PFSK-1 (cell line): ENCODE results near the gene LINC01488.

Experiments used
- FOXP2 ChIP-seq: optimal IDR thresholded peaks from 2 replicates; pipeline ENCODE3; 2011; ENCODE audit warnings: borderline replicate concordance, control low read depth, inconsistent platforms; ENCODE audit not compliant: insufficient read depth; ENCODE audit errors: extremely low read length, extremely low read depth
- POLR2AphosphoS5 ChIP-seq: IDR thresholded peaks from 2 replicates; pipeline ENCODE4 v1.6.1; 2012; ENCODE audit warnings: low read depth, mild to moderate bottlenecking, control low read depth, low read length, moderate library complexity
- SIN3A ChIP-seq: IDR thresholded peaks from 2 replicates; pipeline ENCODE4 v1.6.1; 2012; ENCODE audit warnings: mild to moderate bottlenecking, low read length, moderate library complexity, borderline replicate concordance; ENCODE audit not compliant: insufficient read depth
- TAF1 ChIP-seq: IDR thresholded peaks from 2 replicates; pipeline ENCODE4 v1.6.1; 2012; ENCODE audit warnings: low read length, control low read depth, borderline replicate concordance; ENCODE audit not compliant: insufficient read depth
- TF ChIP-seq, protein P1 (sequence below), 2 experiments: IDR thresholded peaks; 2 replicates each; pipeline versions ENCODE4 v1.6.1 to v1.8.0; 2011 to 2012; ENCODE audit warnings: low read depth in 2 of 2, low read length in 2 of 2, control low read depth in 1 of 2, inconsistent platforms in 1 of 2, mild to moderate bottlenecking in 1 of 2, moderate library complexity in 1 of 2; ENCODE audit not compliant: insufficient read depth in 1 of 2

Gene LINC01488

DNA sequence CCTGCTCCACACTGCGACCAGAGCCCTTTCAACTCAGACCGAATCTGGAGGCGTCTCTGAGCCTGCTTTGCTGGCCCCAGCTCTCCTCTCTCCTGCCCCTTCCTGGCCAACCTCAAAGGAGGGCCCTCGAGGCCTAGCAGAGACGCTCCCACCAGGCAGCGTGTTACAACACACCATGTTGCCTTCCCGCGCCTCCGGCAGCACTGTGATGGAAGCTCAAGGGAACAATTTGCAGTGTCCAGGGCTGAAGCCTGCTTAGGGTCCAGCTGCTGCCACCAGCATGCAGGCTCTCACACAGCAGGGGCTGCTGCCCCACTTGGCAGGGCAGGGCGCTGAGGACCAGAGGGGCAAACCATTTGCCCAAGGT is 18.4 kb downstream of the LINC01488 start:
- TF ChIP-seq TAF1 = no peak
- TF ChIP-seq SIN3A = no peak
- TF ChIP-seq FOXP2 = no peak
- TF ChIP-seq, protein P1, sequence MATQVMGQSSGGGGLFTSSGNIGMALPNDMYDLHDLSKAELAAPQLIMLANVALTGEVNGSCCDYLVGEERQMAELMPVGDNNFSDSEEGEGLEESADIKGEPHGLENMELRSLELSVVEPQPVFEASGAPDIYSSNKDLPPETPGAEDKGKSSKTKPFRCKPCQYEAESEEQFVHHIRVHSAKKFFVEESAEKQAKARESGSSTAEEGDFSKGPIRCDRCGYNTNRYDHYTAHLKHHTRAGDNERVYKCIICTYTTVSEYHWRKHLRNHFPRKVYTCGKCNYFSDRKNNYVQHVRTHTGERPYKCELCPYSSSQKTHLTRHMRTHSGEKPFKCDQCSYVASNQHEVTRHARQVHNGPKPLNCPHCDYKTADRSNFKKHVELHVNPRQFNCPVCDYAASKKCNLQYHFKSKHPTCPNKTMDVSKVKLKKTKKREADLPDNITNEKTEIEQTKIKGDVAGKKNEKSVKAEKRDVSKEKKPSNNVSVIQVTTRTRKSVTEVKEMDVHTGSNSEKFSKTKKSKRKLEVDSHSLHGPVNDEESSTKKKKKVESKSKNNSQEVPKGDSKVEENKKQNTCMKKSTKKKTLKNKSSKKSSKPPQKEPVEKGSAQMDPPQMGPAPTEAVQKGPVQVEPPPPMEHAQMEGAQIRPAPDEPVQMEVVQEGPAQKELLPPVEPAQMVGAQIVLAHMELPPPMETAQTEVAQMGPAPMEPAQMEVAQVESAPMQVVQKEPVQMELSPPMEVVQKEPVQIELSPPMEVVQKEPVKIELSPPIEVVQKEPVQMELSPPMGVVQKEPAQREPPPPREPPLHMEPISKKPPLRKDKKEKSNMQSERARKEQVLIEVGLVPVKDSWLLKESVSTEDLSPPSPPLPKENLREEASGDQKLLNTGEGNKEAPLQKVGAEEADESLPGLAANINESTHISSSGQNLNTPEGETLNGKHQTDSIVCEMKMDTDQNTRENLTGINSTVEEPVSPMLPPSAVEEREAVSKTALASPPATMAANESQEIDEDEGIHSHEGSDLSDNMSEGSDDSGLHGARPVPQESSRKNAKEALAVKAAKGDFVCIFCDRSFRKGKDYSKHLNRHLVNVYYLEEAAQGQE (IDR thresholded peaks at IDR 0.05; ENCODE audit: insufficient read depth in 1 of 2, low read depth in 2 of 2, low read length in 2 of 2) = no peak
- TF ChIP-seq POLR2AphosphoS5 = no peak

DNA sequence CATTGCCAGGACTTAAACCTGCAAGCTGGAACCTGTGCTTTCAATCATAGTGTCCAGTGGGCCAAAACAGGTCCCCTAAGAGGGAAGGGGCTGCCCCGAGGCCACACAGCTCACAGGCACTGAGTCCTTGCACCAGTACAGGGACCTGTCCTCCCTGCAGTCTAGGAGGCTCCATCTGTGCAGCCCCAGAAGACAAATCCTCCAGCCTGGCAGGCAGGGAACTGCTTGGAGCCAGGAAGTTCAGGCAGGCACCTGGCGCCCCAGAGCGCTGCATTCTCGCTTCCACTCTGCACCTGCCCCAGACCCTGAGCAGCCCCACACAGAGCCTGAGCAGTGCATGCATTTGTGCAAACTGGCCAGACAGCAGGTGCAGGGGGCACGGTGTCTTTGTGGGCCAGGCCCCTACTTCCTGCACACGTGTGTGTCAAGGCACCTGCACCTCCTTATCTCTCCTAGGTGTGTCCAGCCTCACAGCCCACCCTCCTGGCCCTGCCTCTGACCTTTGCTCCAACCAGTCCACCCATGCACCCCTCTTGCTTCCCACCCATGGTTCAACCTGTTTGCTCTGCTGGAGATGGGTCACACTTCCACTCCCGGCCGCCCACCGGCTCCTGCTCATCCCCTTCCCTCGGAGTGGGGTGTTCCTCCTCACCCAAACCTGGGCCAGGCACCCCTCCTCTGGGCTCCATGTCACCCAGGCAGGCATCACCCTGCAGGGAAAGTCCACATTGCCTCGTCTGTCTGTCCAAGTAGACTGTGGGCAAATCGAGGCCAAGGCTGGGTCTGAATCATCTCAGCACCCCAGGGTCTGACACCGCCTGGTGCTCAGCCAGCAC is 19.0 kb downstream of the LINC01488 start:
- TF ChIP-seq, protein P1 (IDR thresholded peaks at IDR 0.05; ENCODE audit: insufficient read depth in 1 of 2, low read depth in 2 of 2, low read length in 2 of 2) = no peak
- TF ChIP-seq FOXP2 = no peak
- no peak for TF ChIP-seq TAF1
- TF ChIP-seq POLR2AphosphoS5 = no peak
- no peak for TF ChIP-seq SIN3A

DNA sequence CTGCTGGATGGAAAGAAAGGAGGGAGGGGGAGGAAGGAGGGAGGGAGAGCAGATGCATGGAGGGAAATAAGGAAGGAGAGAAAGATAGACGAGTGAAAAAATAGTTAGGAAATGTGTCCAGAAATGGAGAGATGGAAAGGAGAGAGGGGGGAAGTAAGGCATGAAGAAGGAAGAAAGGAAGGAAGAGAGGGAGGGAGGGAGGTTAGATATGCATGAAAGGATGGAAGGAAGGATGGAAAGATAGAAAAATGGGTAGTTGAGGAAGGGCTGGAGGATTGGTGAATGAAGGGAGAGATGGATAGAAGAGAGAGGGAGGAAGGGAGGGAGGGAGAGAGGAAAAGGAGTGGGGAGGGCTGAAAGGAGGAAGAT is 19.6 kb downstream of the LINC01488 start:
- TF ChIP-seq POLR2AphosphoS5 (no peak), TAF1 (no peak), SIN3A (no peak), FOXP2 (no peak)
- TF ChIP-seq, protein P1 (IDR thresholded peaks at IDR 0.05; ENCODE audit: insufficient read depth in 1 of 2, low read depth in 2 of 2, low read length in 2 of 2) = no peak

DNA sequence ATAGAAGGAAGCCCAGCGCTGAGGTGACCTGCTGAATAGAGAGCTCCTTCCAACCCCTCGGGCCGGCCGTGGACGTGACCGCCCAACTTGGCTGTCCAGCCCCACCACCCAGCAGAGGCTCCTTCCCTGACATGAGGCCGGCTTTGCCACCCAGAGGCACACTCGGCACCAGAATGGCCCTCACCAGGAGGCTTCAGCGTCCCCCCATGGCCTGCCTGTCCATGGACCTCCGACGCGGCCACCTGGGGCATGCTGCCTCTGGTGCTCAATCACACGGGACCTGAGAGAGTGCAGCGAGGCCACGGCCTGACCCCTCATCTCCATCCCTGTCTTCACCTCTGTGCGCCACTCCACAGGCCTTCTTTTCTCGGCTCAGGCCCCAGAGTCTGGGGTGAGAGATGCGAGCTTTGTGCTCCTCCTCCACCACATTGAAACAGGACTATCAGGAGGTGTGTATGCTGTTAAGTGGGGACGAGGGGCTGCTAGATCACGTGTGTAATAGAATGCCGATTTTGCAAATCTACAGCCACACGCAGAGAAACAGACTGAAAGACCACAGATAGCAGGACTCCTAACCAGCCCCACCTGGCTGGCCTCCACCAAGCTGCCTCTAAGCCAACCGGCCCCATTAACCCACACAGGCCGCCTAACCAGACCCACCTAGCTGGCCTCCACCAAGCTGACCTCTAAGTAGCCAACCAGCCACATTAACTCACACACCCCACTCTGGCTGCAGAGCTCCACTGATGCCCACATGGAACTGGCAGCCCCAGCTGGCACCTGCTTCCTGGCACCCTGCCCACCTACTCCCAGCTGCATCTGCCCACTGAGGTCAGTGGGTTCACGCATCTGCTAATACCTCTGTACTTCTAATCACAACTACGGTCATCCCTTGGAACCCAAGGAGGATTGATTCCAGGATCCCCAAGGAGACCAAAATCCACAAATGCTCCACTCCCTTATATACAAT is 20.7 kb downstream of the LINC01488 start:
- TF ChIP-seq FOXP2 (no peak), SIN3A (no peak), POLR2AphosphoS5 (no peak)
- TF ChIP-seq, protein P1 (IDR thresholded peaks at IDR 0.05; ENCODE audit: insufficient read depth in 1 of 2, low read depth in 2 of 2, low read length in 2 of 2) = no peak
